Measurements from ENCODE around the gene BCDIN3D. TPM values are rescaled to one million over a fixed set of nuclear protein-coding genes. Genes with fewer than 3 reads are reported as not detected.

The BCDIN3D gene
- total and polyA plus RNA-seq, 7 donors: 1.8 to 5.4 (median 3.0) TPM

DNA sequence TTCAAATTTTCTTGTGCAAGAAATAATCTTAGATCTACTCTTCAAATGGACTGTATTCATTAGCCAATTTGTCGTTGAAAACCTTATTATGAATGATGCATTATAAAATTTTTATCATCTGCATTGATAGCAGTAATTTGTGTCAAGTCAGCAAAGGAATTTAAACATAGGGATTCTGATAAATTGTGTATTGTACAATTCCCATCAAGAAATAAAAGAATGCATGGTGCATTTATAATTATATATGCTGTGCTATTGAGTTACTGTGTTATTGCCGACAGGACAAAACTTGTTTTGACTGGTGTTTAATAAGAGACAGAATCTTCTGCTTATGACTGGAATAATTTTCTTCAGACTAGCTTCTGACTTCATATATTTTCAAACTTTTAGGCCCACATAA lies 3.1 kb upstream of the BCDIN3D start:
- no peak for DNase-seq
- Histone ChIP-seq H3K36me3 (no peaks in the 10 kb centered on the region), H3K27me3 (peaks cover 0 to 16% (median 4%) of the 10 kb centered on the region in 3 donors), H3K9me3 (no peaks in the 10 kb centered on the region), H3K4me3 (no peak overlapping the region), H3K27ac (no peak overlapping the region), H3K4me1 (peaks cover 0 to 20% (median 16%) of the 10 kb centered on the region in 4 donors)
- intact Hi-C loops (cut with DNase I): no loop called here
- WGBS, 2 donors: 81 to 90% methylated on average over 2 of the region's 2 CpGs
- no peak for TF ChIP-seq EP300 (IDR thresholded peaks at IDR 0.05)
- no peak for TF ChIP-seq POLR2AphosphoS5 (IDR thresholded peaks at IDR 0.05)
- TF ChIP-seq POLR2A (IDR thresholded peaks at IDR 0.05): no peak
- no peak for TF ChIP-seq CTCF (IDR thresholded peaks at IDR 0.05)

GRCh38 chr12:49843876-49844437 lies 1.1 kb upstream of the BCDIN3D start:
- Histone ChIP-seq H3K36me3 (no peaks in the 10 kb centered on the region), H3K9me3 (no peaks in the 10 kb centered on the region), H3K4me1 (peaks cover 0 to 20% (median 17%) of the 10 kb centered on the region in 4 donors), H3K4me3 (no peak overlapping the region), H3K27me3 (peaks cover 0 to 16% (median 0%) of the 10 kb centered on the region in 3 donors), H3K27ac (peak overlapping the region in 2 of 4 donors; percentile 84 to 90)
- WGBS, 2 donors: 88 to 97% methylated on average over 4 of the region's 4 CpGs
- intact Hi-C loops (cut with DNase I): loop anchor here (2.0 to 5.0 kb wide), 3 partner anchors 15 to 82 kb away; partner anchors contain the start of gene NCKAP5L
- TF ChIP-seq CTCF (IDR thresholded peaks at IDR 0.05) (no peak), POLR2A (IDR thresholded peaks at IDR 0.05) (no peak), EP300 (IDR thresholded peaks at IDR 0.05) (no peak), POLR2AphosphoS5 (IDR thresholded peaks at IDR 0.05) (no peak)
- no peak for DNase-seq

DNA sequence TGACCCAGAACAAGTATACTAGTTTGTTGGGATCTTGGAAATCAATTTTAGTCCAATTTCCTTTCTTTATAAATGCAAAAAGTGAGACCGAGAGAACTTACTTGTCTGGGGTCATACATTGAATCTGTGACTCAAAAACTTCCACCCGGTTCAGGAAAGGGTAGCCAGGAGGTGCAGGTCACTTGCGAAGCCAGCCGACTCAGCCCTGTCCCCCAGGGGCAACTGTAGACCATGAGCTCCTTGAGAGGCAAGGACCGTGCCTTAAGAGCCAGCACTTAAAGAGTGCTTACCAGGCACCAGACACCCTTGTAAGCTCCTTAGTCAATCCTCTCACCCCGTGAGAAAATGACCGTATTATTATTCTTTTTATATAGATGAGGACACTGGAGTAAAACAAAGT lies 505 bp upstream of the BCDIN3D start:
- no peaks in the 10 kb centered on the region for H3K9me3 ChIP-seq
- peaks cover 0 to 10% (median 0%) of the 10 kb centered on the region in 3 donors for H3K27me3 ChIP-seq
- peak overlapping the region; percentile 84 to 91 (median 90) for H3K27ac ChIP-seq
- no peak for DNase-seq
- H3K4me3 ChIP-seq: peak overlapping the region in 3 of 4 donors; percentile 59 to 80 (median 64)
- intact Hi-C loops (cut with DNase I): loop anchor here (2.0 to 5.0 kb wide), 3 partner anchors 15 to 81 kb away; partner anchors contain the start of gene NCKAP5L
- 86 to 92% methylated on average over 7 of the region's 7 CpGs for WGBS, 2 donors
- no peaks in the 10 kb centered on the region for H3K36me3 ChIP-seq
- peaks cover 0 to 20% (median 17%) of the 10 kb centered on the region in 4 donors for H3K4me1 ChIP-seq
- no peak for TF ChIP-seq POLR2AphosphoS5 (IDR thresholded peaks at IDR 0.05)
- TF ChIP-seq EP300 (IDR thresholded peaks at IDR 0.05): no peak
- TF ChIP-seq CTCF (IDR thresholded peaks at IDR 0.05): no peak
- TF ChIP-seq POLR2A (IDR thresholded peaks at IDR 0.05): no peak

GRCh38 chr12:49838973-49839633 lies 3.8 kb downstream of the BCDIN3D start:
- no peak for DNase-seq
- peaks cover 0 to 4% (median 0%) of the 10 kb centered on the region in 4 donors for H3K36me3 ChIP-seq
- 47 to 81% methylated on average over 3 of the region's 3 CpGs for WGBS, 2 donors
- intact Hi-C loops (cut with DNase I): no loop called here
- H3K9me3 ChIP-seq: no peaks in the 10 kb centered on the region
- TF ChIP-seq EP300 (IDR thresholded peaks at IDR 0.05) (no peak), CTCF (IDR thresholded peaks at IDR 0.05) (peak in 3 of 4 experiments; percentile 11 to 44 (median 39))
- H3K4me1 ChIP-seq: peaks cover 0 to 20% (median 17%) of the 10 kb centered on the region in 4 donors
- no peaks in the 10 kb centered on the region for H3K27me3 ChIP-seq
- H3K27ac ChIP-seq: no peak overlapping the region
- no peak overlapping the region for H3K4me3 ChIP-seq

Data from sigmoid colon (tissue), 7 donors.